HepG2 (cell line): ENCODE data around the gene MID2. TPM values are rescaled to one million over a fixed set of nuclear protein-coding genes. Genes with fewer than 3 reads are reported as not detected.

ENCODE experiments used
- ATAC-seq: fragments of 200-7000 bp; cut with Tn5 transposase; 3 replicates; pipeline ENCODE4 v1.9.1; 2020; ENCODE audit warnings: mild to moderate bottlenecking, moderate library complexity
- BruUV-seq: library from RNA; stranded (reverse); fragments of 400-500 nt; replicated peaks from 2 replicates; lab custom pipeline; 2021; lab: Mats Ljungman, UMichigan
- CTCF ChIA-PET: fragments of 300-600 bp; formaldehyde crosslinking; extraction: SDS; loops from one replicate; lab custom pipeline; 2021; ENCODE audit warnings: low total read pairs, inconsistent platforms, low intra/inter-chr PET ratio; lab: Yijun Ruan, JAX
- POLR2A ChIA-PET: fragments of 350-600 bp; sonication (Branson Sonifier 250); formaldehyde crosslinking; loops from one replicate; lab custom pipeline; 2020; ENCODE audit warnings: antibody characterized with exemption, inconsistent platforms; lab: Yijun Ruan, JAX
- DNase-seq: peaks from one replicate; pipeline ENCODE4 v3.0.0-alpha.2; 2015; ENCODE audit warnings: low spot score
- FAIRE-seq: peaks from 3 replicates; lab custom pipeline; 2011; peaks lifted over from hg19 to GRCh38; lab: Jason Lieb, UNC
- H2AFZ ChIP-seq: one replicate; pipeline ENCODE4 v1.6.1; 2011; ENCODE audit warnings: low read length, inconsistent platforms
- H3K27ac ChIP-seq: fragments of 300-600 bp; 3 replicates; pipeline ENCODE4 v1.8.0; 2011; ENCODE audit warnings: mixed run types, mild to moderate bottlenecking, mixed read lengths, low read length, inconsistent platforms; ENCODE audit not compliant: insufficient read depth; ENCODE audit errors: extremely low read length
- H3K27me3 ChIP-seq, 2 experiments: fragments of 200-600 bp in 1 of 2; 2 replicates in 1 of 2; 3 replicates in 1 of 2; pipeline versions ENCODE4 v1.6.0 to v1.8.0; 2011; ENCODE audit warnings: low read length in 2 of 2, mild to moderate bottlenecking in 2 of 2, moderate library complexity in 2 of 2, inconsistent platforms in 1 of 2; ENCODE audit not compliant: insufficient read depth in 2 of 2, control insufficient read depth in 1 of 2
- H3K36me3 ChIP-seq, 2 experiments: fragments of 200-600 bp in 1 of 2; replicated peaks in 1 of 2; 2 replicates in 1 of 2; 3 replicates in 1 of 2; pipeline versions ENCODE4 v1.5.1 to v1.8.0; 2011; ENCODE audit warnings: low read length in 2 of 2, inconsistent platforms in 1 of 2; ENCODE audit not compliant: insufficient read depth in 2 of 2, control insufficient read depth in 1 of 2
- H3K4me1 ChIP-seq: 2 replicates; pipeline ENCODE4 v1.5.1; 2012; ENCODE audit warnings: low read length, inconsistent platforms; ENCODE audit not compliant: insufficient read depth
- H3K4me2 ChIP-seq: 2 replicates; pipeline ENCODE4 v1.6.0; 2011; ENCODE audit warnings: low read depth, low read length, inconsistent platforms
- H3K4me3 ChIP-seq, 3 experiments: fragments of 200-600 bp in 1 of 3; sonication (generic), shearing (Covaris generic) in 1 of 3; replicated peaks in 1 of 3; 2 replicates each; pipeline ENCODE4 v1.5.1; 2011 to 2016; ENCODE audit warnings: low read length in 3 of 3, inconsistent platforms in 2 of 3, low read depth in 2 of 3, mild to moderate bottlenecking in 2 of 3, control low read depth in 1 of 3, mixed read lengths in 1 of 3; ENCODE audit not compliant: insufficient read depth in 1 of 3
- H3K79me2 ChIP-seq: one replicate; pipeline ENCODE4 v1.6.1; 2011; ENCODE audit warnings: low read length, inconsistent platforms; ENCODE audit not compliant: insufficient read depth
- H3K9ac ChIP-seq: 2 replicates; pipeline ENCODE4 v1.6.0; 2011; ENCODE audit warnings: mild to moderate bottlenecking, low read depth, low read length, inconsistent platforms; ENCODE audit not compliant: insufficient read depth
- H3K9me3 ChIP-seq: 2 replicates; pipeline ENCODE4 v1.5.1; 2012; ENCODE audit warnings: mild to moderate bottlenecking, low read length
- H4K20me1 ChIP-seq: 2 replicates; pipeline ENCODE4 v1.6.0; 2011; ENCODE audit warnings: inconsistent platforms, mild to moderate bottlenecking, low read length, moderate library complexity; ENCODE audit not compliant: insufficient read depth
- DDIT3 ChIP-seq: sonication (generic); formaldehyde crosslinking; IDR thresholded peaks from 2 replicates; pipeline ENCODE4 v1.4.0; 2020; ENCODE audit warnings: mild to moderate bottlenecking, missing genetic modification reagents
- FOXJ3 ChIP-seq: sonication (generic); formaldehyde crosslinking; IDR thresholded peaks from 2 replicates; pipeline ENCODE4 v1.4.0; 2020; ENCODE audit warnings: missing genetic modification reagents, mild to moderate bottlenecking, borderline replicate concordance
- HNRNPK ChIP-seq: fragments of 200-400 bp; formaldehyde crosslinking; IDR thresholded peaks from 2 replicates; pipeline ENCODE4 v1.6.1; 2018; ENCODE audit warnings: low read length, low read depth, moderate library complexity, mild to moderate bottlenecking; ENCODE audit not compliant: poor library complexity, severe bottlenecking
- KLF6 ChIP-seq: IDR thresholded peaks from 2 replicates; pipeline ENCODE4 v1.8.0; 2016; ENCODE audit warnings: missing biosample characterization, missing genetic modification reagents
- MAFG ChIP-seq: sonication (generic); formaldehyde crosslinking; IDR thresholded peaks from 2 replicates; pipeline ENCODE4 v1.5.1; 2020; ENCODE audit warnings: mild to moderate bottlenecking, missing genetic modification reagents
- POGZ ChIP-seq: sonication (generic); formaldehyde crosslinking; IDR thresholded peaks from 2 replicates; pipeline ENCODE4 v1.4.0; 2020; ENCODE audit warnings: mild to moderate bottlenecking, missing genetic modification reagents
- RBFOX2 ChIP-seq: fragments of 200-400 bp; formaldehyde crosslinking; IDR thresholded peaks from 2 replicates; pipeline ENCODE4 v1.6.1; 2017; ENCODE audit warnings: low read depth, mild to moderate bottlenecking, low read length
- RCOR2 ChIP-seq: IDR thresholded peaks from 2 replicates; pipeline ENCODE4 v1.6.1; 2016; ENCODE audit warnings: missing biosample characterization, missing genetic modification reagents
- SRSF1 ChIP-seq: fragments of 200-400 bp; formaldehyde crosslinking; optimal IDR thresholded peaks from 2 replicates; pipeline ENCODE3; 2017; ENCODE audit warnings: mild to moderate bottlenecking, low read depth, low read length, moderate library complexity
- ZGPAT ChIP-seq: IDR thresholded peaks from 2 replicates; pipeline ENCODE4 v1.6.1; 2016; ENCODE audit warnings: mild to moderate bottlenecking
- ZKSCAN5 ChIP-seq: sonication (generic); formaldehyde crosslinking; IDR thresholded peaks from 2 replicates; pipeline ENCODE4 v1.5.1; 2020; ENCODE audit warnings: mild to moderate bottlenecking, missing genetic modification reagents
- ZNF326 ChIP-seq: sonication (generic); formaldehyde crosslinking; IDR thresholded peaks from 2 replicates; pipeline ENCODE4 v1.4.0; 2020; ENCODE audit warnings: missing genetic modification reagents, borderline replicate concordance
- ZNF543 ChIP-seq: sonication (generic); formaldehyde crosslinking; IDR thresholded peaks from 2 replicates; pipeline ENCODE4 v1.4.0; 2020; ENCODE audit warnings: mild to moderate bottlenecking, missing genetic modification reagents
- ZNF7 ChIP-seq: IDR thresholded peaks from 2 replicates; pipeline ENCODE4 v1.6.1; 2016; ENCODE audit warnings: missing biosample characterization, missing genetic modification reagents
- ZSCAN25 ChIP-seq: sonication (generic); formaldehyde crosslinking; IDR thresholded peaks from 2 replicates; pipeline ENCODE4 v1.8.0; 2022; ENCODE audit warnings: mild to moderate bottlenecking, missing genetic modification reagents
- WGBS: methylation state at CpG from one replicate; pipeline ENCODE4 v1.1.6; 2017; ENCODE audit warnings: low lambda C conversion rate; 5-methylcytosine and 5-hydroxymethylcytosine counted together
- in situ Hi-C: cut with HindIII; loops from 2 replicates; pipeline ENCODE4 v1.10.0; 2017; ENCODE audit warnings: low pct_unique_long_range_greater_than_20kb; ENCODE audit not compliant: extremely low pct_ligation_motif_present
- intact Hi-C: fragments of 100-400 bp; cut with micrococcal nuclease; formaldehyde crosslinking; loops from one replicate; pipeline ENCODE4 v1.10.0; 2022; ENCODE audit not compliant: unreplicated experiment
- polyA plus RNA-seq, 8 experiments: library from polyadenylated mRNA; depleted of rRNA in 3 of 8; stranded (reverse) in 7 of 8; unstranded in 1 of 8; fragments of >200 nt; fragmentation: Illumina TruSeq in 4 of 8; extraction: Trizol in 4 of 8; gene quantifications; 2 replicates each; pipeline versions ENCODE4 v1.2.1 to v1.2.3, GENCODE V29; 2011 to 2016; ENCODE audit warnings: low read depth in 4 of 8, missing spikeins in 1 of 8, mixed read lengths in 1 of 8; ENCODE audit not compliant: insufficient read depth in 1 of 8
- total RNA-seq, 5 experiments: library from RNA; depleted of rRNA; stranded (reverse); fragments of >200 nt; fragmentation: Illumina TruSeq; extraction: Trizol; gene quantifications; 2 replicates each; pipeline ENCODE4 v1.2.3, GENCODE V29; 2016; ENCODE audit warnings: low read depth in 1 of 5
- TF ChIP-seq, protein P1 (sequence below), 2 experiments: fragments of 450-650 bp in 1 of 2; sonication (generic) in 1 of 2; formaldehyde crosslinking in 1 of 2; IDR thresholded peaks; 2 replicates each; pipeline versions ENCODE4 v1.6.1 to v1.8.0; 2016 to 2022; ENCODE audit warnings: antibody characterized with exemption in 1 of 2, mild to moderate bottlenecking in 1 of 2, missing genetic modification reagents in 1 of 2

Gene MID2
- total and polyA plus RNA-seq, 2 of the 13 experiments (the other 11 are each of a cell fraction or from before 2014, with no cell fraction given): 0.05 to 0.09 TPM

GRCh38 chrX:107871136-107871535 is 45.5 kb downstream of the MID2 start:
- DNase-seq (no peak), FAIRE-seq (no peak), ATAC-seq (no peak)
- no peaks in the 10 kb centered on the region for H3K9me3 ChIP-seq
- H3K27ac ChIP-seq: no peak overlapping the region
- CTCF ChIA-PET: no interaction called here
- BruUV-seq: no TSS peak
- no peaks in the 10 kb centered on the region for H4K20me1 ChIP-seq
- no peak overlapping the region for H3K9ac ChIP-seq
- no peaks in the 10 kb centered on the region for H3K4me1 ChIP-seq
- no peak overlapping the region for H3K4me2 ChIP-seq
- no peak overlapping the region for H2AFZ ChIP-seq
- in situ Hi-C loops (no loop called here), intact Hi-C loops (no loop called here)
- WGBS: 46% methylated on average over 4 of the region's 6 CpGs
- no peaks in the 10 kb centered on the region for H3K36me3 ChIP-seq
- POLR2A ChIA-PET: no interaction called here
- H3K4me3 ChIP-seq: no peak overlapping the region
- H3K27me3 ChIP-seq: no peaks in the 10 kb centered on the region
- TF ChIP-seq HNRNPK (no peak), ZKSCAN5 (CRISPR knock-in tag) (no peak), MAFG (CRISPR knock-in tag) (no peak), ZGPAT (CRISPR knock-in tag) (no peak), ZNF326 (no peak), RBFOX2 (no peak), DDIT3 (no peak), ZSCAN25 (CRISPR knock-in tag) (no peak), POGZ (CRISPR knock-in tag) (no peak), KLF6 (CRISPR knock-in tag) (no peak), SRSF1 (no peak), ZNF543 (no peak), RCOR2 (CRISPR knock-in tag) (no peak), ZNF7 (CRISPR knock-in tag) (no peak), FOXJ3 (CRISPR knock-in tag) (no peak)
- TF ChIP-seq, protein P1, sequence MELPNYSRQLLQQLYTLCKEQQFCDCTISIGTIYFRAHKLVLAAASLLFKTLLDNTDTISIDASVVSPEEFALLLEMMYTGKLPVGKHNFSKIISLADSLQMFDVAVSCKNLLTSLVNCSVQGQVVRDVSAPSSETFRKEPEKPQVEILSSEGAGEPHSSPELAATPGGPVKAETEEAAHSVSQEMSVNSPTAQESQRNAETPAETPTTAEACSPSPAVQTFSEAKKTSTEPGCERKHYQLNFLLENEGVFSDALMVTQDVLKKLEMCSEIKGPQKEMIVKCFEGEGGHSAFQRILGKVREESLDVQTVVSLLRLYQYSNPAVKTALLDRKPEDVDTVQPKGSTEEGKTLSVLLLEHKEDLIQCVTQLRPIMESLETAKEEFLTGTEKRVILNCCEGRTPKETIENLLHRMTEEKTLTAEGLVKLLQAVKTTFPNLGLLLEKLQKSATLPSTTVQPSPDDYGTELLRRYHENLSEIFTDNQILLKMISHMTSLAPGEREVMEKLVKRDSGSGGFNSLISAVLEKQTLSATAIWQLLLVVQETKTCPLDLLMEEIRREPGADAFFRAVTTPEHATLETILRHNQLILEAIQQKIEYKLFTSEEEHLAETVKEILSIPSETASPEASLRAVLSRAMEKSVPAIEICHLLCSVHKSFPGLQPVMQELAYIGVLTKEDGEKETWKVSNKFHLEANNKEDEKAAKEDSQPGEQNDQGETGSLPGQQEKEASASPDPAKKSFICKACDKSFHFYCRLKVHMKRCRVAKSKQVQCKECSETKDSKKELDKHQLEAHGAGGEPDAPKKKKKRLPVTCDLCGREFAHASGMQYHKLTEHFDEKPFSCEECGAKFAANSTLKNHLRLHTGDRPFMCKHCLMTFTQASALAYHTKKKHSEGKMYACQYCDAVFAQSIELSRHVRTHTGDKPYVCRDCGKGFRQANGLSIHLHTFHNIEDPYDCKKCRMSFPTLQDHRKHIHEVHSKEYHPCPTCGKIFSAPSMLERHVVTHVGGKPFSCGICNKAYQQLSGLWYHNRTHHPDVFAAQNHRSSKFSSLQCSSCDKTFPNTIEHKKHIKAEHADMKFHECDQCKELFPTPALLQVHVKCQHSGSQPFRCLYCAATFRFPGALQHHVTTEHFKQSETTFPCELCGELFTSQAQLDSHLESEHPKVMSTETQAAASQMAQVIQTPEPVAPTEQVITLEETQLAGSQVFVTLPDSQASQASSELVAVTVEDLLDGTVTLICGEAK (IDR thresholded peaks at IDR 0.05): no peak
- TF ChIP-seq, protein P1 (CRISPR knock-in tag; IDR thresholded peaks at IDR 0.05): no peak
- H3K79me2 ChIP-seq: no peaks in the 10 kb centered on the region
